HG03378 (cell line): ENCODE data around the gene DDRGK1.
A peak's percentile ranks its signal among the peaks of the same experiment; 100 is the strongest.
"Not testable (repeated sequence)": the region's sequence is repeated elsewhere in the genome, so short reads cannot be mapped to it uniquely, and the experiment has no call there.

ENCODE experiments used
- ATAC-seq: cut with Tn5 transposase; IDR thresholded peaks from one replicate; pipeline ENCODE4 v1.9.1; 2021; ENCODE audit warnings: mild to moderate bottlenecking, moderate library complexity; ENCODE audit not compliant: unreplicated experiment

DDRGK1 gene

DNA sequence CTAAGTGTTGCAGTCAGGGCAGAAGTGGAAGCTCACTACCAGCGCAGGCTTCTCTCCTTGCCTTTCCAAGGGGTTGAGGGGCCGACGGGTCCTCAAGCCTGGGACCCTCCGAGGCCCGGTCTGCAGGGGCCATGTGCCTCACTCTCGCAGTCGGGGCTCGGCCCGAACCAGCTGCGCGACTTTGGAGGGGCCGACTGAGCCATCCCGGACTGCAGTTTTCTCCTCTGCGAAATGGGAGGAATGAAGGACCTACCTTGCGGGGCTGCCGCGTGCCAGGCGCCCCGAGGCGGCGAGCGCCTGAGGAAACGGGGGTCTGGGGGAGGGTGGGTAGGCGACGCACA lies 36.8 kb downstream of the DDRGK1 start:
- no peak for ATAC-seq

- ATAC-seq = no peak
These were observed 37.6 kb downstream of the DDRGK1 start for GRCh38 chr20:3166913-3167342.

GRCh38 chr20:3166338-3166912 lies 38.1 kb downstream of the DDRGK1 start:
- no peak for ATAC-seq

DNA sequence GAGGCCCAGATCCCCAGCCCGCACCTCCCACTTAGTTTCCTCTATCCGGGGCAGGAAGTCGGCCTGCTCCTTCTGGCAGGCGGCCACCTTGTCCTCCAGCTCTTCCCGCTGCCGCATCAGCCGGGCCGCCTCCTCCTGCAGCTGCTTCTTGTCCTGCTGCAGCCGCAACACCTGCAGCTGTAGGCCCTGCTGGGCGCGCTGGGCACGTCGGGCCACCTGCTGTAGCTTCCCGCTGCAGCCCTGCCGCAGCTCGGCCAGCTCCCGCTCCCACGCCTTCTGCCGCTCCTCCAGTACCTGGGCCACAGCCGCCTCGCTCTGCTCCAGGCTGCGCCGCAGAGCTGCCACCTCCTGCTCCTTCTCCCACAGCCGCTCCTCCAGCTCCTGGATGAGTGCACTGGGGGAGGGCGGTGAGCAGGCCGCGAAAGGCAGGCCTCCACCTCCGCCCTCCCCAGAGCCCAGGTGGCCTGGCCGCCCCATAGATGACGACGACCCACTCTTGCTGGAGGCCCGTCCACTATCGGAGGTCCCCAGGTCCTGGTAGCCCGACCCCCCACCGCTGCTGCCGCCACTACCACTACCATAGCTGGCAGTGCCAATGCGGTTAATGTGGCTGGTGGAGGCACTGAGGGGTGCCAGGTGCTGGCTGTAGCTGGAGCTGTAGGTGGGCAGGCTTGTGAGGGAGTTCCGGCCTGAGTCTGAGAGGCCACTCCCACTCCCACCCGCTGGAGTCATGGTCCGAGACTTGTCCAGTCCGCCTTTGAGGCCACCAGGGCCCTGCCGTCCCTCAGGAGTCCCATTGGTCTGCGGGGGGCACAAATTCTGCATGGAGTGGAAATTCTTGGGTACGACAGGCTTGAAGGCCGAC lies 38.8 kb downstream of the DDRGK1 start:
- ATAC-seq = no peak

GRCh38 chr20:3164763-3165410 lies 39.6 kb downstream of the DDRGK1 start:
- no peak for ATAC-seq

DNA sequence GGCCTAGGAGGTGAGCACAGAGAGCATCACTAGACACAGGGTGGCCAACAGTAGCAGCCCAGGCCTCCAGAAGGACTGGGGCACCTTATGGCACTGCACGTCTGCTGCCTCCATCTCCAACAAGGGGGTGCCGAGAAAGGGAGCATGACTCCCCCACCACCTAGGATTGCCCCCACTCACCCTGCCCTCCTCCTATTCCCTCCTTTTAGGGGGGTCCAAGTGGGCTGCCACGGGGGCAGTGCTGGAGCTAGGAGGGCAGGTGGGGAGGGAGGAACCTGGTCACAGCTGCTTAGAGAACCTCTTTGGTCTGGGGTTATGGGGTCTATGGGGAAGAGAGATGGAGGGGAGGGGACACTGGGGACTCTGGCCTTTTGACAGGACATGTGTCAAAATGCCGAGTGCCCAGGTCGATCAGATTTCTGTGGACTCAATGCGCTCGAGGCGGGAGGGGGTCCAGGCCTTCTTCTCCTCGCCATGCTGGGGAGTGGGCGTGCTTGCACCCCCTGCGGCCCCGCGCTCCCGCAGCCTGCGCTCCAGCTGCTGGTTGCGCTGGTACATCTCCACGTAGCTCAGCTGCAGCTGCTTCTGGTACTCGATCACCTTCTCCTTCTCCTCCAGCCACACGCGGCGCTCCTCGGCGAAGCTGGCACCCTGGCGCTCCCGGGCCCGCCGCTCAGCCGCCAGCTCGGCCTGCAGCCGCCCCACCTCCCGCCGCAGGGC lies 40.3 kb downstream of the DDRGK1 start:
- ATAC-seq = no peak

DNA sequence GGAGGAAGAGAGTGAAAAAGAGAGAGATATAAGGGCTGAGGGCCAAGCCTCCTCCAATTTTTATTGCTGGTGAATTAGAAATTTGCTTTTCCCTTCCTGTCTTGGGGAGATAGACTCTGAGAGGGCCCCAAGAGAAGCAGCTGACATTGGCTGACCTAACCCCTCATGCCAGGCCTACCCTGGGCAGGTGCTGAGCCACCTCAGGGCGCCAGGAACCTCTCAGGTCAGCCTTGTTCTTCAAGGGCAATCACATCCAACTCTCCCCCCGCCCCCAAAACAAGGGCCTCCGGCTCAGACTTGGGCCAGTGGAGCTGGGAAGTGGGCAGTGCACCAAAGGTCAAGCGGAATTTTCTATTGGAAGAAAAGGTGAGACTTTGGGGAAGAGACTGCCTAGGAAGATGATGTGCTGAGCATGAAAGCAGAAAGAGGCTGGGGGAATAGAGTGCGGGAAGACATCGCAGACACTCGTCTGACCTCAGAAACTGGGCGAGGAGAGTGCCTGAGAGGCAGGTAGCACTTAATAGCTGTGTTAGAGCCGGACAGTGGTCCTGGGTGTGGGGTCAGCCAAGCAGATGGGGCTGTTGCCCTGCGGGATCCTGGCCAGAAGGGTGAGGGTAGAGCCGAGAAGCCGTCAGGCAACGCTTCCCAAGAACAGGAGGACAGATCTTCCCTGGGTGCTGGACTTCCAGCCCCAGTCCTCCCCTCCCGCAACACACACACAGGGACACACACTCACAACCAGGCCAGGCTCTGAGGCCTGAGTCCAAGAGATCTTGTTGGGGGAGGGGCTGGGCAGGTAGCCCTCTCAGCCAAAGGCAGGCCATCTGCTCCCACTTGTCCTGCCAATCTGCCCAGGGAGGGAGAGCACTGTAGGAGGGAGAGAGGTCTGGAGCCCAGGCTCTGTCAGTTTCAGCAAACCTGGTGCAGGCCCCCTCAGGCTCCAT lies 41.1 kb downstream of the DDRGK1 start:
- no peak for ATAC-seq

GRCh38 chr20:3162080-3162611 lies 42.3 kb downstream of the DDRGK1 start:
- no peak for ATAC-seq

DNA sequence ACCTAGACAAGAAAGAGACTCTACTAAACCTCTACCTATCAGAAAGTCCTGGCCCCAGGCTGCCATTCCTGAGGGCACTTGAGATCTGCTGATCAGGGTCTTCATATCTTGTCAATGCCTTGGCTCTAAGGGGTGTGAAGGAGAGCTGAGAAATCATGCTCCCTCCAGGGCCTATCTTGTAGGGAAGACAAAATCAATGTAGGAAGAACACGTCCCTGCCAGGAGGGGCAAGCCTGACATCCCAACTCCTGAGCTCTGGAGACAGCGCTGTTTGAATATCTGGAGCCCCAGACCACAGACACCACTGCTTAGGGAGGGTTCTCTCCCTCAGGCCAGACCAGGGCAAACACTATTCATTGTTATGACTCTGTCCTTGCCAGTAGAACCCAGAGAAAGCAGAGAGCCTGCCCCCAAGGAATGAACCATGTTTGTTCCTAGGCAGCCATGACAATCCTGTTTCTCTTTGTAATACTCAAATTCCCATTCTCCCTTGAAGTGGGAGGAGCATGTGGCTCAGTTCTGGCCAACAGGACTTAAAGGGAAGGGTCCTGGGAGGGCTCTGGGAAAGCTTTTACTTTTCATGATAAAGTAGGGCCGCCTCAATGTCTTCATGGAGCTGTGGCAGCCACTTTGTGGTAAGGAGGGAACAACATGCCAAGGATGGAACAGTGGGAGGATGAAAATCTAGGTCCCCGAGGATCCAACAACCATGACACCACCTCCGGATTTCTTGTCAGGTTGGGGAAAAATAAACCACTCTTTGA lies 43.0 kb downstream of the DDRGK1 start:
- ATAC-seq = no peak

DNA sequence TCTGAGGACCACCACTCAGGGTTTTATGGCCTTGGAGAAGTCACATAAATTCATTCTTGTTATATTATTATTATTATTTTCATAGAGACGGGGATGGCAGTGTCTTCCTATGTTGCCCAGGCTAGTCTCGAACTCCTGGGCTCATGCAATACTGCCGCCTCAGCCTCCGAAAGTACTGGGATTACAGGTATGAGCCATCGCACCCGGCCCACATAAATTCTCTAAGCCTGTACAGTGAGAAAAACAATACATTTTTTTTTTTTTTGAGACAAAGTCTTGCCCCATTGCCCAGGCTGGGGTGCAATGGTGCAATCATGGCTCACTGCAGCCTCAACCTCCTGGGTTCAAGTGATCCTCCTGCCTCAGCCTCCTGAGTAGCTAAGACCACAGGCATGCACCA lies 44.1 kb downstream of the DDRGK1 start:
- no peak for ATAC-seq

- no peak for ATAC-seq
These were observed 45.5 kb downstream of the DDRGK1 start for GRCh38 chr20:3158968-3159431.

DNA sequence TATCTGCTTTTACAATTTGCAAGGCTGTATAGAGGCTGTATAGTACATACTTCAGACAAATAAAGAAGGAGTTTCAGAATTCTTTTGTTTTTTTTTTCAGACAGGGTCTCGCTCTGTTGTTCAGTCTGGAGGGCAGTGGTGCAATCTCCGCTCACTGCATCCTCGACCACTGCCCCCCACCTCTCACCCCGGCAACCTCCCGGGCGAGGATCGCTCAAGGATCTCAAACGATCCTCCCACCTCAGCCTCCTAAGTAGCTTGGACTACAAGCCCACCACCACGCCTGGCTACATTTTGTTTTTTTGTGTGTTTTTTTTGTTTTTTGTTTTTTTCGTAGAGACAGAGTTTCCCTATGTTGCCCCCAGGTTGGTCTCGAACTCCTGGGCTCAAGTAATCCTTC lies 46.7 kb downstream of the DDRGK1 start:
- no peak for ATAC-seq

DNA sequence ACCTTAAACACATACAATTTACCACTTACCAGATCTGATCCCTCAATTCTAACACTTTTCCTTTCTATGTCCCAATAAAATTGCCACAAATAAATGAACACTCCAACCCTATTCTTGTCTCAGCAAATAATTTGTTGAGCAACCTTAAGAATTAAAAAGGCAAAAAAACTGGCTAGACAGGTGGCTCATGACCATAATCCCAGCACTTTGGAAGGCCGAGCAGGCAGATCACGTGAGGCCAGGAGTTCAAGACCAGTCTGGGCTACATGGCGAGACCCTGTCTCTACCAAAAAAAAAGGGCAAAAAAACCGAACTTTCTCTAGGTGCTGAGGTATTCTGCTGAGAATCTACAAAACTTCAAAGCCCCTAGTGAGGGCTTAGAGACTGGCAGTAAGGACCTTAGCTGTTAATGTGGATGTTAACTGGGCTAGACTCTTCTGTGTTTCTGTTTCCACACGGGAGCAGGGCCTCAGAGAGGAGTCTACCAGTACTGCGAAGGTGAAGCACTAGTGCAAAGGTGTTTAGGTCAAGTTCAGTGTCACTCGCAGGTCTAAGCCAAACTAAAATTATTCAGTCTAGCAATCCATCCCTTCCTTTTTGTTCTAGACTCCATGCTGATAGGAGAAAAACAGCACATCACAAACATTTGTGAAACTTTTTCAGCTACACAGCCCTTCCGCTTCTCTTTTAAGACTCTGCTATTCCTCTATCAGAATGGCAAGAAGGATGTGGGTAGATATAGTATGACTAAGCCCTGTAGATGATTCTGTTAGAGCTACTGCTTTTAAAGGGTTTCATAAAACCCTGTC lies 47.5 kb downstream of the DDRGK1 start:
- ATAC-seq = peak; percentile 69

DNA sequence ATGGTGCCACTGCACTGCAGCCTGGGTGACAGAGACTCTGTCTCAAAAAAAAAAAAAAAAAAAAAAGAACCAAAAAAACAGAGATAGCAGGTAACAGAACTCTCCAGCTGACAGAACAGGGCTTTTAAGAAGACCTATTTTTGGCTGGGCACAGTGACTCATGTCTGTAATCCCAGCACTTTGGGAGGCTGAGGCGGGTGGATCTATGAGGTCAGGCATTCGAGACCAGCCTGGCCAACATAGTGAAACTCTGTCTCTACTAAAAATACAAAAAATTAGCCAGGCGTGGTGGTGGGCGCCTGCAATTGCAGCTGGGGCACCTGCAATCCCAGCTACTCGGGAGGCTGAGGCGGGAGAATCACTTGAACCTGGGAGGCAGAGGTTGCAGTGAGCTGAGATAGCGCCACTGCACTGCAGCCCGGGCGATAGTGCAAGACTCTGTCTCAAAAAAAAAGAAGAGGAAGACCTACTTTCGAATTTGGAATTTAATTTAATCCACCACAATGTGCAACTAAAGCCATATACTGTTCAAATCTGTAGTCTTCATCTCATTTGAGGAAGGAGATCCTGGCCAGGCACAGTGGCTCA lies 52.3 kb downstream of the DDRGK1 start:
- ATAC-seq = not testable (repeated sequence)

DNA sequence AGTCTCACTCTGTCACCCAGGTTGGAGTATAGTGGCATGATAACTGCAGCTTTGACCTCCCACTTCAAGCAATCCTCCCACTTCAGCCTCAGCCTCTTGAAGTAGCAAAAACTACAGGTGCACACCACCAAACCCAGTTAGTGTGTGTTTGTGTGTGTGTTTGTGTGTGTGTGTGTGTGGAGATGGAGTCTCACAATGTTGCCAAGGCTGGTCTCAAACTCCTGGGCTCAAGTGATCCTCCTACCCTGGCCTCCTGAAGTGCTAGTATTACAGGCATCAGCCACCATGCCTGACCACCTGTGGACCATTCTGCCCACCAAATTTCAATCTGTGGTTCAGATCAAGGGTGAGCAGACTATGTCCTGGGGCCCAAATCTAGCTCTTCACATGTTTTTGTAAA lies 53.6 kb downstream of the DDRGK1 start:
- ATAC-seq = no peak

- no peak for ATAC-seq
These were observed 57.6 kb downstream of the DDRGK1 start for GRCh38 chr20:3146732-3147341.

- ATAC-seq = no peak
These were observed 62.7 kb downstream of the DDRGK1 start for GRCh38 chr20:3141757-3142156.
